KBM-7 (cell line): Measurements from ENCODE around the gene SMURF1.

Source experiments
- DNase-seq: peaks from one replicate; pipeline ENCODE4 v3.0.0-alpha.2; 2015
- in situ Hi-C: fragments of 300-500 bp; cut with MboI; formaldehyde crosslinking; loops from 2 replicates; pipeline ENCODE4 v1.14.3; 2020; ENCODE audit warnings: low sequenced_read_pairs, low pct_unique_long_range_greater_than_20kb, mixed read lengths

SMURF1 gene

GRCh38 chr7:99038086-99038855 is 105.6 kb downstream of the SMURF1 start:
- DNase-seq, result no peak
- in situ Hi-C loops, result loop anchor here (25.0 kb wide), 1 partner anchor 274 kb away; no protein-coding TSS in a partner anchor

GRCh38 chr7:99037327-99037940 is 106.5 kb downstream of the SMURF1 start:
- DNase-seq, result no peak
- in situ Hi-C loops, result loop anchor here (25.0 kb wide), 1 partner anchor 275 kb away; no protein-coding TSS in a partner anchor

DNA sequence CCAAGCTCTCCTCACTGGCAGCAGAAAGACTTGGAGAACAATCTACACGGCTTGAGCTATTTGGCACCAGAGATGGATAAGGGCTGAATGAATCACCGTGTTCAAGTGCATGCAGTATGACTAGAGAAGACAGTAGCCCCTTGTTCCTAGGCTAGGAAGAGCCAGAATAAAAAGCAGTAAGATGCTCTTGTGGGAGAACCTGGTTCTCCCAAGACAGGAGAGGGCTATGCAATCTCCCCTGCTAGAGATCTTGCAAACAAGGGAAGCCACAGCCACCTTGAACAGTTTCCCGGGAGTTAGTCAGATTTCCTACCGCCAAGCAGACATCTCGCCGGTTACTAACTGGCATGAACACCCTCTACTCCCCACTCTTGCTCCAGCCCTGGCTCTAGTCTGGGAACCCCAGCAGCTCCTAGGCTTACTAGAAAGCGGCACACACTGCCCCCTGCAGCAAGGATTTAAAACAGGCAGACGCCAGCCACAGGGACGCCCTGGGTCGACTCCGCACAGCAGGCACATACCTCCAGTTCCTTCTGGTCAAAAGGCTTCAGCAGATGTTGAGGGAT is 107.3 kb downstream of the SMURF1 start:
- in situ Hi-C loops, result loop anchor here (25.0 kb wide), 1 partner anchor 276 kb away; no protein-coding TSS in a partner anchor
- DNase-seq, result peak; percentile 20

- no peak for DNase-seq
- in situ Hi-C loops, result loop anchor here (25.0 kb wide), 1 partner anchor 276 kb away; no protein-coding TSS in a partner anchor
These were observed 108.0 kb downstream of the SMURF1 start for GRCh38 chr7:99035723-99036545.

DNA sequence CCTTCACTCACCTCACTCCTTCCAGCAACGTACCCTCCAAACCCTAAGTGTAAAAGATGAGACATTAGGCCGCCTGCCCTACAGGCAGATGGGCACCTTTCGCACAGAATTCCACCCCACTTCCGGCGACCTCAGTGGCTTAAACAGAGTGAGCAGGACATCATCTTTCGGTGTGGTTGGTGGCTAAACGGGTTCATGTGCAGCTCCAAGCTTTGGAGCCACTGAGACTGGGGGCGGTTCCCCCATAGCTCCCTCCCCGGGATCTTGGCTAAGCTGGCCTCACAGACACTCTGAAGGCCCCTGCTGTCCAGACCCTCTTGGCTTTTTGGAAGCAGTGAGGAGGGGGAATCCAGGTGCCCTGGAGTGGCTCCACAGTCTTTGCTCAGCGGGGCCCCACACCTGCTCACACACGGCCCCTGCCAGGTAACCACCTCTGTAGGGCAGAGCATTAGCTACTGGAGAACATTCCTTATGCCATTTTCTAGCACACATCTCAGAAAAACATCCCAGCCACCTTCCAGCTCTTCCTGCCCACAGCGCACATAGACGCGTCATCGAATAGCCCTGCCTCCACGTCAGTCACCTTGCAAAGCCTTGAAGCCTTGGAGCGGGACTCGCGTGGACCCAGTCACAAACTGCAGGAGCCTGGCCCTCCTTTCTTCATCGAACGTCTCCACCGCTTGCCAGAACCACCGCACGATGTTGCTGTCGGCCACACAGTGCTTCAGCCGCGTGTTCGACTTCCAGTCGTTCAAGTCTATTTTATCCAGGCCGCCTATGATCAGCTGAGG is 108.8 kb downstream of the SMURF1 start:
- no peak for DNase-seq
- in situ Hi-C loops, result loop anchor here (25.0 kb wide), 1 partner anchor 277 kb away; no protein-coding TSS in a partner anchor

DNA sequence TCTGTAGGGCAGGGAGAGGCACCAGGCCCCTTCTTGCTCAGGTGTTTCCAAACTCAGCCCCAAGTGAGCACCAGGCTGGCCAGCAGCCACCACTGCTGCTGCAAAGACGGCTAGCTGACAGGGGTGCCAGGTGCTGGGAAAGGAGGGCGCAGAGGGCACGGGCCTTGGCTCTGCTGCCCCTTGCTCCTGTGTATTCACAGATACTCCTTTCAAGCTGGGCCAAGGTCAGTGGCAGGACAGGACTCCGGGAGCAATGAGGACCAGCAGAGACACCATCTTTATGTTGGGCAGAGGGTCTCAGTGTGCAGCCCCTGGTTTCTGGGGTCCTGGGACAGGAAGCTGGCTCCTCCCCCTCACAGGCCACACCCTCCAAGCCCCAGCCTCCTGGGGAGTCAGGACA is 110.1 kb downstream of the SMURF1 start:
- in situ Hi-C loops, result loop anchor here (25.0 kb wide), 1 partner anchor 279 kb away; no protein-coding TSS in a partner anchor
- no peak for DNase-seq

GRCh38 chr7:99032928-99033327 is 111.0 kb downstream of the SMURF1 start:
- in situ Hi-C loops, result loop anchor here (25.0 kb wide), 1 partner anchor 279 kb away; no protein-coding TSS in a partner anchor
- no peak for DNase-seq

GRCh38 chr7:99031496-99031895 is 112.4 kb downstream of the SMURF1 start:
- in situ Hi-C loops, result loop anchor here (25.0 kb wide), 1 partner anchor 281 kb away; no protein-coding TSS in a partner anchor
- DNase-seq, result no peak

- no peak for DNase-seq
- in situ Hi-C loops, result loop anchor here (25.0 kb wide), 1 partner anchor 281 kb away; no protein-coding TSS in a partner anchor
These were observed 113.0 kb downstream of the SMURF1 start for GRCh38 chr7:99030951-99031350.

DNA sequence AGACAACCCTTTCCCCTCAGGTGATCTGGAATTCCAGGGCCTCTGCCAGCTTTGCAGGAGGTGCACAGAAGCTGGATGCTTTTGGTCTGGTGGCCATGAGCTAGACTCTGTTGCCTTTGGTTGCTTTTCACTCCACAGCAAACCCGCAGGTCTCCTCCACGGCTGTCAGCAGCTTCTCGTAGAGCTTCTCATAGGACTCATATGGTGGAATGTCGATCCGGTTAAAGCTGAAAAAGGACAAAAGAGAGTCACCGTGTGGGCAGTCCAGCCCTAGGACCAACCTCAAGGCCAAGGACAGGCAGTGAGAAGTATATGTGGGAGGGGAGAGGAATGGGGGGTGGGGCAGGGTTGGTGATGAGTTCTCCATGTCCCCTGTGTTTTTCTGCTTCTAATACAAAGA is 113.5 kb downstream of the SMURF1 start:
- in situ Hi-C loops, result loop anchor here (25.0 kb wide), 1 partner anchor 282 kb away; no protein-coding TSS in a partner anchor
- DNase-seq, result no peak

DNA sequence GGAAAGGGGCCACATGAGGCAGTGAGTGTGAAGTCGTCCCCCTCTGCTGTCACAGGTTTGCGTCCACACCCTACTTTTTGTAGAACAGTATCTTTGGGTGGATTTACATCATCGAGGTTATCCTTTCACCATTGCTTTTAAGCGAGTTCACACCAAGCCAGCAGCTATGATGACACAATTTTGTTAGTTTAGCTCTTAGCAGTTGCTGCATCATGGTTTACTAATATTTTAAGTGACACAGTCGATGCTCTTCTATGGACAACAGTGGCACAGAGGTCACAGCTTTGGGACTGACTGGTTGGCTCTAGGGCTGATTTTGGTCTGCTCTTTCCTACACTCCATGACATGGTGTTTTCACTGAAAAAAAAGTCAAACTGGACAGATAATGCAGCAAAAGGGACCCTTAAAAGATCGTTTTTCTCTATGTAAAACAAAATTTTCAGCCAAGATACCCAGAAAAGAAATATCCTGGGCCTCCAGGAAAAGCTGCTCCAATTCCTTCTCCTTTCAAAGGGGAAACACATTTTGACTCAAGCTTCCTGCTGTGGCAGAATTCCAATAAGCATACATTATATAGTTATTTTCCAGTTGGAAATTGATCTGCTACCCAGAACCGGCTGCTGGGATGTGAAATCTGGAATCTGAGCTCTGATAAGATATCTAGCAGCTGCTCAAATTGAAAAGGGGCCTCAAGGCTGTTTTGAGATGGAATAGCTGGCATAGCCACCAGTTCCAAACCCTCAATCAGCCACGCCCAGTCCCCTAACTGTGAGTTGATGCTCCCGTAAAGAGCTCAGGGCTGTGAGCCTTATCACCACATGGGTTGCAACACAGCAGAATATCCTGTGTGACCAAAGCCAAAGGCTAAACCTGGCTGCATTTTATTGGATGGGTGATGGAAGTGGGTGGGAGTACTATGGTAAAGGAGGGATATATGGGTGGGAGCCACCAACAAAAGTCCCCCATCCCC is 114.2 kb downstream of the SMURF1 start:
- in situ Hi-C loops, result loop anchor here (25.0 kb wide), 1 partner anchor 283 kb away; no protein-coding TSS in a partner anchor
- peak; percentile 8 for DNase-seq

DNA sequence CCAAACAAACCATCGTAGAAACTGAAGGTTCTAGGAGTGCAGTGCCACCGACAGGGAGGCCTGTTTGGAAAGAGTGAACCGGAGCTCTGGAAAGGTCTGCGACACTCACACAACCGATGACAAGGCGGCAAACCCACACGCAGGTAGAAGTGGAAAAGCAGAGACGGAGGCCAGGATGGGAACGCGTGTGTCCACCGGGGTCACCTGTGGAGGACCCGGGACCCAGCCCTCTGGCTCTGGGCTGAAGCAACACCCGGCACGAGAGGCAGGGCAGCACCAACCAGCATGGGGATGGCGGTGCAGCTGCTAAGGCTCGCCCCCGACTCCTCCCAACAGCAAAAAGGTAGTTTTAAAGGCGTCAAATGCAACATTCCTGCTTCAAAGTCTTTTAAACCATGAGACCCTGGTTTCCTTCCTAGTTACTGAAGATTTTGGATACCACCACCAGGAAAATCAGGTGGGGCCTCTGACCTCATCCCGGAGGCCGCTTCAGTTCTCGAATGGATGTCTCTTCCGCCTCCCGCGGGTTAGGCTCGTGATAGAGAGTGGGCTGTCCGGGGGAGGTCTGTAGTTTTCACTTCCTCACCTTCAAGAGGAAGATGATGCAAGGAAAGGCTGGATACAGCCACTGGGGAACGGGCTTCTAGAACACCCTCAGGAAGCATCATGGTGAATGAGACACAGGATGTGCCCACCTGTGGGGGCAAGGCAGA is 115.5 kb downstream of the SMURF1 start:
- no peak for DNase-seq
- in situ Hi-C loops, result loop anchor here (25.0 kb wide), 1 partner anchor 284 kb away; no protein-coding TSS in a partner anchor

DNA sequence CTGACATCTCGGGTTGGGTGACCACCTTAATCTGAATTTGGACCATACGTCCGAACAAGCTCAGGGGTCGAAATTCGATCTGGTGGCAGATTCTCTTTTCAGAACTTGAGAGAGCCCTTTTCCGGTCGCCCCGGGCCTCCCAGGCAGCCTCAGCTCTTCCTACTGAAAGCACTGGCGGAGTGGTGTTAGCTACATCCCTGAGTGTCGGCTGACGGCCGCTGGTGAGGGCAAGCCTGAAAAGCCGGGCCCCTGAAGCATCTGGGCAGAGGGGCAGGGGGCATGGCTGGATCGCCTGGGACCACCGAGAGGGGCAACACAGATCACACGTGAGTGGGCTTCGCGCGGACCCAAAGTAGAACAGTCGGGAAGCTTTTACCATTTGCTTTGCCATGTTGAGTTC is 116.1 kb downstream of the SMURF1 start:
- in situ Hi-C loops, result loop anchor here (25.0 kb wide), 1 partner anchor 284 kb away; no protein-coding TSS in a partner anchor
- DNase-seq, result no peak

- in situ Hi-C loops, result loop anchor here (25.0 kb wide), 1 partner anchor 285 kb away; no protein-coding TSS in a partner anchor
- DNase-seq, result no peak
These were observed 116.7 kb downstream of the SMURF1 start for GRCh38 chr7:99027241-99027640.

GRCh38 chr7:99024066-99024465 is 119.8 kb downstream of the SMURF1 start:
- no peak for DNase-seq
- in situ Hi-C loops, result no loop called here

DNA sequence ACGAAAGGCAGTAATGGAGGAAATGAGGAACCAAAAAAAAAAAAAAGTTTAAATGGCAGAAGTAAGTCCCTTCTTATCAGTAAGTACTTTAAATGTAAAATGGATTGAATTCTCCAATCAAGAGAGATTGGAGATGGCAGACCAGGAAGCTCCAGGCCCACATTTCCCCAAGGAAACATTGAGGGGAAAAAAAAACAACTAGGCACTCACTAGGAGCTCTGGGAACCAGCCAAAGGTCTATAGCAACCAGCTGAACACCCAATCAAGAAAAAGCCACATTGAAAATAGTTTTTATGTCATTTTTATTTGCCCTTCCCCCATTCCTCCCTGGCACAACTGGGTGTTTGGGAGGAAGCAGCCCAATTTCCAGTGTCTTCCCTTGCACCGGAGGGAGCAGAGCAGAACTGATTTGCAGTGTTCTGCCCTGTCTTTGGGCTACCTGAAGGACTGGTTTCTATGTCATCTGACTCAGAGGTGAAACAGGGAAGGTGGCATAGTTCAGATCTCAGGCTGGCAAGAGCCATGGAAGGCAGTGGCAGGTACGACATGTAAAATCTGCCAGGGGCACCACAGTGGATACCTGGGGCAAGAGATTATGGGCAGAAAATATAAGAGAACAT is 121.9 kb downstream of the SMURF1 start:
- peak; percentile 35 for DNase-seq
- in situ Hi-C loops, result no loop called here
